IMR-90 (cell line): Measurements from ENCODE around the gene CLIC4. TPM values are rescaled to one million over a fixed set of nuclear protein-coding genes. Genes with fewer than 3 reads are reported as not detected.
A peak's percentile ranks its signal among the peaks of the same experiment; 100 is the strongest.

Experiments
- ATAC-seq: fragments of 200-7000 bp; cut with Tn5 transposase; 2 replicates; pipeline ENCODE4 v1.9.1; 2020; ENCODE audit warnings: low read depth, mild to moderate bottlenecking, moderate library complexity
- BruUV-seq: library from RNA; stranded (reverse); fragments of 400-500 nt; replicated peaks from 2 replicates; lab custom pipeline; 2021; lab: Mats Ljungman, UMichigan
- CTCF ChIA-PET: fragments of 300-600 bp; formaldehyde crosslinking; extraction: SDS; loops from one replicate; lab custom pipeline; 2021; ENCODE audit warnings: antibody characterized with exemption; lab: Yijun Ruan, JAX
- POLR2A ChIA-PET: fragments of 300-600 bp; sonication (Branson Sonifier 250); formaldehyde crosslinking; loops from one replicate; lab custom pipeline; 2022; ENCODE audit warnings: antibody characterized with exemption; ENCODE audit not compliant: unreplicated experiment; lab: Charles Lee
- DNase-seq: peaks from one replicate; pipeline ENCODE4 v3.0.0; 2013
- H2AFZ ChIP-seq: replicated peaks from 2 replicates; pipeline ENCODE3; 2013; ENCODE audit warnings: low read length, mild to moderate bottlenecking; ENCODE audit not compliant: poor library complexity
- H2AK5ac ChIP-seq: 2 replicates; pipeline ENCODE4 v1.6.1; 2013; ENCODE audit warnings: low read depth, low read length, inconsistent platforms
- H2AK9ac ChIP-seq: replicated peaks from 2 replicates; pipeline ENCODE3; 2013; ENCODE audit warnings: mild to moderate bottlenecking, low read depth, low read length, moderate library complexity; ENCODE audit not compliant: poor library complexity
- H2BK120ac ChIP-seq: 2 replicates; pipeline ENCODE4 v1.6.1; 2013; ENCODE audit warnings: low read depth, low read length, inconsistent platforms
- H2BK15ac ChIP-seq: 3 replicates; pipeline ENCODE4 v1.6.1; 2013; ENCODE audit warnings: low read depth, low read length, inconsistent platforms
- H2BK20ac ChIP-seq: 2 replicates; pipeline ENCODE4 v1.6.1; 2013; ENCODE audit warnings: low read depth, mild to moderate bottlenecking, inconsistent platforms, low read length, moderate library complexity
- H2BK5ac ChIP-seq: 2 replicates; pipeline ENCODE4 v1.6.1; 2013; ENCODE audit warnings: mild to moderate bottlenecking, low read depth, low read length, inconsistent platforms; ENCODE audit not compliant: poor library complexity, severe bottlenecking
- H3K14ac ChIP-seq: replicated peaks from 2 replicates; pipeline ENCODE4 v1.6.1; 2013; ENCODE audit warnings: low read depth, low read length, inconsistent platforms
- H3K18ac ChIP-seq: 2 replicates; pipeline ENCODE4 v1.6.1; 2013; ENCODE audit warnings: low read depth, low read length, control low read depth
- H3K23ac ChIP-seq: 2 replicates; pipeline ENCODE4 v1.6.1; 2013; ENCODE audit warnings: low read depth, low read length, inconsistent platforms
- H3K27ac ChIP-seq: 2 replicates; pipeline ENCODE4 v1.5.1; 2013; ENCODE audit warnings: mild to moderate bottlenecking, control low read depth, low read length; ENCODE audit not compliant: insufficient read depth
- H3K27me3 ChIP-seq: 2 replicates; pipeline ENCODE4 v1.6.1; 2013; ENCODE audit warnings: low read length; ENCODE audit not compliant: control insufficient read depth, insufficient read depth
- H3K36me3 ChIP-seq: 2 replicates; pipeline ENCODE4 v1.6.1; 2013; ENCODE audit warnings: low read length, mixed read lengths; ENCODE audit not compliant: control insufficient read depth, insufficient read depth
- H3K4ac ChIP-seq: 2 replicates; pipeline ENCODE4 v1.6.1; 2013; ENCODE audit warnings: low read depth, low read length, inconsistent platforms
- H3K4me1 ChIP-seq: 2 replicates; pipeline ENCODE4 v1.6.1; 2013; ENCODE audit warnings: low read length, mixed read lengths; ENCODE audit not compliant: control insufficient read depth, insufficient read depth
- H3K4me2 ChIP-seq: 2 replicates; pipeline ENCODE4 v1.6.1; 2013; ENCODE audit warnings: low read depth, mild to moderate bottlenecking, control low read depth, low read length, moderate library complexity
- H3K4me3 ChIP-seq: 2 replicates; pipeline ENCODE4 v1.5.1; 2013; ENCODE audit warnings: low read depth, mild to moderate bottlenecking, control low read depth, low read length, moderate library complexity; ENCODE audit not compliant: insufficient read depth
- H3K56ac ChIP-seq: 2 replicates; pipeline ENCODE4 v1.6.1; 2013; ENCODE audit warnings: low read length, inconsistent platforms; ENCODE audit not compliant: insufficient read depth; ENCODE audit errors: extremely low read depth
- H3K79me1 ChIP-seq, 2 experiments: 2 replicates each; pipeline ENCODE4 v1.6.1; 2013; ENCODE audit warnings: low read length in 2 of 2, inconsistent platforms in 1 of 2, low read depth in 1 of 2
- H3K9ac ChIP-seq: 2 replicates; pipeline ENCODE4 v1.6.1; 2013; ENCODE audit warnings: low read depth, low read length, control low read depth
- H3K9me1 ChIP-seq: 2 replicates; pipeline ENCODE4 v1.6.1; 2013; ENCODE audit warnings: low read length, inconsistent platforms; ENCODE audit not compliant: insufficient read depth
- H3K9me3 ChIP-seq: 2 replicates; pipeline ENCODE4 v1.6.1; 2013; ENCODE audit warnings: low read length; ENCODE audit not compliant: control insufficient read depth, insufficient read depth
- H4K20me1 ChIP-seq: 2 replicates; pipeline ENCODE4 v1.6.1; 2013; ENCODE audit warnings: low read length, inconsistent platforms; ENCODE audit not compliant: insufficient read depth
- H4K5ac ChIP-seq: 2 replicates; pipeline ENCODE4 v1.6.1; 2013; ENCODE audit warnings: mild to moderate bottlenecking, low read depth, low read length, control low read depth
- H4K8ac ChIP-seq, 2 experiments: 2 replicates each; pipeline ENCODE4 v1.6.1; 2013; ENCODE audit warnings: low read depth in 2 of 2, low read length in 2 of 2, control low read depth in 1 of 2, inconsistent platforms in 1 of 2
- H4K91ac ChIP-seq: 2 replicates; pipeline ENCODE4 v1.6.1; 2013; ENCODE audit warnings: low read depth, low read length, inconsistent platforms; ENCODE audit not compliant: insufficient read depth
- CTCF ChIP-seq: conservative IDR thresholded peaks from 2 replicates; pipeline ENCODE4 v1.5.1; 2012; ENCODE audit warnings: mild to moderate bottlenecking, low read depth, low read length, improper control_type of control experiment
- FOS ChIP-seq: fragments of 150-350 bp; IDR thresholded peaks from 2 replicates; pipeline ENCODE4 v1.6.1; 2016; ENCODE audit warnings: low read depth, low read length
- RAD21 ChIP-seq: IDR thresholded peaks from 2 replicates; pipeline ENCODE4 v1.6.1; 2012; ENCODE audit warnings: low read length, improper control_type of control experiment
- RCOR1 ChIP-seq: IDR thresholded peaks from 2 replicates; pipeline ENCODE4 v1.6.1; 2012; ENCODE audit warnings: mild to moderate bottlenecking, low read length, improper control_type of control experiment; ENCODE audit not compliant: insufficient replicate concordance
- SMC3 ChIP-seq: fragments of 150-350 bp; IDR thresholded peaks from 2 replicates; pipeline ENCODE4 v1.6.1; 2016; ENCODE audit warnings: low read depth, mild to moderate bottlenecking, antibody characterized with exemption, low read length, moderate library complexity
- WGBS, 2 experiments: methylation state at CpG; one replicate each; pipeline versions ENCODE4 v1.1.5 to v1.1.7; 2013; ENCODE audit warnings: missing lambda C conversion rate in 2 of 2; ENCODE audit not compliant: insufficient read length in 1 of 2; ENCODE audit errors: extremely low coverage in 2 of 2; 5-methylcytosine and 5-hydroxymethylcytosine counted together
- dilution Hi-C: fragments of 300-500 bp; cut with HindIII; formaldehyde crosslinking; loops from one replicate; pipeline ENCODE4 v1.14.3; 2018; ENCODE audit warnings: low sequenced_read_pairs; ENCODE audit not compliant: unreplicated experiment
- in situ Hi-C: fragments of 300-500 bp; cut with MboI; formaldehyde crosslinking; loops from 3 replicates; pipeline ENCODE4 v1.14.3; 2019; ENCODE audit warnings: low sequenced_read_pairs, inconsistent platforms, mixed read lengths
- intact Hi-C: fragments of 100-400 bp; cut with micrococcal nuclease; formaldehyde crosslinking; loops from 2 replicates; pipeline ENCODE4 v1.10.0; 2022
- polyA plus RNA-seq, 3 experiments: library from polyadenylated mRNA; depleted of rRNA; stranded (reverse); fragments of >200 nt; gene quantifications; 2 replicates each; pipeline ENCODE4 v1.2.3, GENCODE V29; 2012; ENCODE audit warnings: low replicate concordance in 1 of 3
- total RNA-seq: library from RNA; depleted of rRNA; stranded (reverse); fragments of >200 nt; gene quantifications from 2 replicates; pipeline ENCODE4 v1.2.3, GENCODE V29; 2012

Gene CLIC4
- total and polyA plus RNA-seq, 2 of the 4 experiments (the other 2 are of a cell fraction): 242 to 392 TPM

- POLR2A ChIA-PET: interaction anchor here (0.6 kb wide), 1 partner anchor 698 kb away, joined by 8 read pairs; no protein-coding TSS in a partner anchor
- Histone ChIP-seq H2AFZ (no peak overlapping the region), H4K8ac (no peak overlapping the region), H2AK5ac (no peak overlapping the region), H4K91ac (no peak overlapping the region), H2BK120ac (no peak overlapping the region), H4K5ac (no peak overlapping the region), H2AK9ac (no peak overlapping the region), H3K27ac (no peak overlapping the region), H3K79me1 (no peaks in the 10 kb centered on the region), H3K4me2 (no peak overlapping the region), H2BK15ac (no peak overlapping the region), H3K23ac (no peak overlapping the region), H4K20me1 (no peaks in the 10 kb centered on the region), H3K9me3 (no peaks in the 10 kb centered on the region), H2BK5ac (no peak overlapping the region), H3K56ac (no peak overlapping the region), H3K9me1 (peaks cover 4% of the 10 kb centered on the region; the same call in 1 of the 2 replicates), H3K36me3 (no peaks in the 10 kb centered on the region), H2BK20ac (no peak overlapping the region), H3K27me3 (peaks cover 31% of the 10 kb centered on the region), H3K4ac (no peak overlapping the region), H3K4me3 (no peak overlapping the region), H3K9ac (no peak overlapping the region), H3K4me1 (no peaks in the 10 kb centered on the region), H3K18ac (no peak overlapping the region), H3K14ac (no peak overlapping the region)
- DNase-seq: no peak
- TF ChIP-seq FOS (no peak), CTCF (peak; percentile 11; the same call in 1 of the 2 replicates), RCOR1 (no peak), RAD21 (no peak), SMC3 (no peak)
- CTCF ChIA-PET: interaction anchor here (1.3 kb wide), 1 partner anchor 13 kb away, joined by 3 read pairs; no protein-coding TSS in a partner anchor
- intact Hi-C loops: loop anchor here (5.0 kb wide), 1 partner anchor 60 kb away; no protein-coding TSS in a partner anchor
- no TSS peak for BruUV-seq
- in situ Hi-C loops: no loop called here
- peak; percentile 45; the same call in 1 of the 2 replicates for ATAC-seq
- WGBS, 2 experiments: 52% methylated on average over 10 of the region's 28 CpGs; no CpG with 5 or more reads in 1 of the 2 experiments
- dilution Hi-C loops: no loop called here
Observed at GRCh38 chr1:24861821-24862727, 116.8 kb downstream of the CLIC4 start.
